ENCODE data around the gene SLC22A17. TPM values are rescaled to one million over a fixed set of nuclear protein-coding genes. Genes with fewer than 3 reads are reported as not detected.

SLC22A17 gene
- total RNA-seq, 2 experiments from 2014 or later = not detected

DNA sequence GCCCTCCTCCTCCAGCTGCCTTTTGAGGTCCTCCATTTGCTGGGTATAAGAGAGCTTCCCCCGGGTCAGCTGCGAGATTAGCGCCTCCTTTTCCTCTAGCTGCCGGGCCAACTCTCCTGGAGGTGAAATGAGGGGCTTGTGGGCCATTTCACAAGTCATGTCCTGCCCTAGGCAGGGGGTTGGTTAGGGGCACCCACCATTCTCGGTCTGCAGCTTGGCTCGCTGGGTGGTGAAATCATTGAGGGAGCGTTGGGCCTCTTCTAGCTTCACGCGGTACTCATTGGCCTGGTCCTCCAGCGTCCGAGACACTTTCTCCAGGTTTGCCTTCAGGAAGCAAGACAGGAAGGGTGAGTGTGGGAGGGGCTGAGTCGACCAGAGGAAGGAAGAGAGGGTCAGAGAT, 36.7 kb upstream of the SLC22A17 start:
- no peak for TF ChIP-seq CTCF (conservative IDR thresholded peaks at IDR 0.05; ENCODE audit: low read length)
- TF ChIP-seq EZH2phosphoT487 (IDR thresholded peaks at IDR 0.05; ENCODE audit: borderline replicate concordance, low read depth, low read length) = no peak
- H3K79me2 ChIP-seq (ENCODE audit: insufficient read depth, low read depth, low read length) = no peaks in the 10 kb centered on the region
- H3K4me3 ChIP-seq (ENCODE audit: low read depth, low read length, poor library complexity, severe bottlenecking) = no peak overlapping the region
- H3K36me3 ChIP-seq (ENCODE audit: insufficient read depth, low read length) = no peaks in the 10 kb centered on the region
- DNase-seq (ENCODE audit: low spot score) = no peak
- no TSS peak for BruUV-seq (replicated peaks)
- H3K9me2 ChIP-seq (ENCODE audit: insufficient read depth, low read length) = no peaks in the 10 kb centered on the region
- intact Hi-C loops (cut with micrococcal nuclease; ENCODE audit: unreplicated experiment) = no loop called here
- H3K27ac ChIP-seq (ENCODE audit: low read depth, low read length, poor library complexity, severe bottlenecking) = no peak overlapping the region
- no peak overlapping the region for H3K4me2 ChIP-seq (ENCODE audit: low read length)
- H4K20me1 ChIP-seq (ENCODE audit: insufficient read depth, low read length) = no peaks in the 10 kb centered on the region
- no peaks in the 10 kb centered on the region for H3K4me1 ChIP-seq (ENCODE audit: insufficient read depth, low read length, poor library complexity, severe bottlenecking)
- POLR2A ChIA-PET = interaction anchor here (0.7 kb wide), 1 partner anchor 693 kb away, joined by 3 read pairs; no protein-coding TSS in a partner anchor
- no peaks in the 10 kb centered on the region for H3K9me3 ChIP-seq (ENCODE audit: low read length)
- H2AFZ ChIP-seq (ENCODE audit: low read length) = no peak overlapping the region
- CTCF ChIA-PET (ENCODE audit: unreplicated experiment) = no interaction called here

GRCh38 chr14:23388996-23389395, 36.3 kb upstream of the SLC22A17 start:
- Histone ChIP-seq H3K36me3 (ENCODE audit: insufficient read depth, low read length) (no peaks in the 10 kb centered on the region), H3K4me3 (ENCODE audit: low read depth, low read length, poor library complexity, severe bottlenecking) (no peak overlapping the region), H2AFZ (ENCODE audit: low read length) (no peak overlapping the region), H4K20me1 (ENCODE audit: insufficient read depth, low read length) (no peaks in the 10 kb centered on the region), H3K9me2 (ENCODE audit: insufficient read depth, low read length) (no peaks in the 10 kb centered on the region), H3K4me2 (ENCODE audit: low read length) (no peak overlapping the region), H3K79me2 (ENCODE audit: insufficient read depth, low read depth, low read length) (no peaks in the 10 kb centered on the region), H3K4me1 (ENCODE audit: insufficient read depth, low read length, poor library complexity, severe bottlenecking) (no peaks in the 10 kb centered on the region), H3K27ac (ENCODE audit: low read depth, low read length, poor library complexity, severe bottlenecking) (no peak overlapping the region), H3K9me3 (ENCODE audit: low read length) (no peaks in the 10 kb centered on the region)
- intact Hi-C loops (cut with micrococcal nuclease; ENCODE audit: unreplicated experiment) = no loop called here
- no peak for DNase-seq (ENCODE audit: low spot score)
- TF ChIP-seq EZH2phosphoT487 (IDR thresholded peaks at IDR 0.05; ENCODE audit: borderline replicate concordance, low read depth, low read length) = no peak
- no peak for TF ChIP-seq CTCF (conservative IDR thresholded peaks at IDR 0.05; ENCODE audit: low read length)
- BruUV-seq (replicated peaks) = no TSS peak
- ChIA-PET POLR2A (interaction anchor here (0.7 kb wide), 1 partner anchor 694 kb away, joined by 3 read pairs; no protein-coding TSS in a partner anchor), CTCF (ENCODE audit: unreplicated experiment) (no interaction called here)

DNA sequence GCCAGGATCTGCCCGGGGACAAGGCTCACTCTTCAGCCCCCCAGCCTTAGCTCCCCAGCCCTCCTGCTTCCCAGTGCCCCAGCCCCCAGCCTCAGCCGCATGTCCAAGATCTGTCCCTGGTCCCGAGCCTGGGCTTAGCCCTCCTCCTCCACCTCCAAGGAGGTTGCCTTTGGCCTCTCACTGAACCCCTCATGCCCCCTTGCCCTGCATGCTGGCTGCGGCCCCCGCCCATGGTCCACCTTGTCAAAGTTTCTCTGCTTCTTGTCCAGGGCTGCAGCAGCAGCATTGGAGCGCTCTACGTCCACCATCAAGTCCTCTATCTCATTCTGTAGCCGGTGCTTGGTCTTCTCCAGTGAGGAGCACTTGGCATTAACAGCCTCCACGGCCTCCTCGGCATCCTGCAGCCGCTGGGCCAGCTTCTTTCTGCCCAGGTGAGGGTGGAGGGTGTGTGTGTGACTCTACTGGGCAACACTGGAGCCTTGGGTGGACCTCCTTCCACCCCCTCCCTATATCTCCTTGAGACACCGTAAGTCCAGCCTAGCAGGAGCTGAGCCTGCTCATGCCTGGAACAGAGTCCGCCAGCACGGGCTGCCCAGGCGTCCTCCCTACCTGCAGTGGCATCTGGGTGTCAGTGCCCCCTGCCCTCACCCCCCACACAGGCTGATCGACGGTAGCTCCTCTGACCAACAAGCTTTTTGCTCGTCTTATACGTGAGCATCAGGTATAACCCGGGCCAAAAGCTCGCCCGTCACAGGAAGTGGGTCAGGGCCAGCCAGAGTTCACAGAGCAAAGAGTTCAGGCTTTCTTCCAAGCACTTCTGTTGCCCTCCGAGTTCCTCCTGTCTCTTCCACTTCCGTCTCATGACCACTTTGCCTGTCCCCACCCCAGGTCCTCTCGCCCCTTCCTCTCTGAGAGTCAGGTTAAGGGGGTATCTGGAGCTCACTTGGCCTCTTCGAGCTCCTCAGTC, 35.5 kb upstream of the SLC22A17 start:
- Histone ChIP-seq H3K9me2 (ENCODE audit: insufficient read depth, low read length) (no peaks in the 10 kb centered on the region), H3K79me2 (ENCODE audit: insufficient read depth, low read depth, low read length) (no peaks in the 10 kb centered on the region), H3K4me1 (ENCODE audit: insufficient read depth, low read length, poor library complexity, severe bottlenecking) (no peaks in the 10 kb centered on the region), H3K4me3 (ENCODE audit: low read depth, low read length, poor library complexity, severe bottlenecking) (no peak overlapping the region), H3K36me3 (ENCODE audit: insufficient read depth, low read length) (no peaks in the 10 kb centered on the region), H3K27ac (ENCODE audit: low read depth, low read length, poor library complexity, severe bottlenecking) (no peak overlapping the region), H3K4me2 (ENCODE audit: low read length) (no peak overlapping the region), H3K9me3 (ENCODE audit: low read length) (no peaks in the 10 kb centered on the region), H4K20me1 (ENCODE audit: insufficient read depth, low read length) (no peaks in the 10 kb centered on the region), H2AFZ (ENCODE audit: low read length) (no peak overlapping the region)
- intact Hi-C loops (cut with micrococcal nuclease; ENCODE audit: unreplicated experiment) = no loop called here
- ChIA-PET POLR2A (interaction anchor here (0.6 kb wide), 1 partner anchor 11 kb away, joined by 3 read pairs; the partner anchor contains the start of gene CMTM5), CTCF (ENCODE audit: unreplicated experiment) (interaction anchor here (0.6 kb wide), 1 partner anchor 19 kb away, joined by 3 read pairs; no protein-coding TSS in a partner anchor)
- DNase-seq (ENCODE audit: low spot score) = no peak
- no TSS peak for BruUV-seq (replicated peaks)
- TF ChIP-seq EZH2phosphoT487 (IDR thresholded peaks at IDR 0.05; ENCODE audit: borderline replicate concordance, low read depth, low read length) (no peak), CTCF (conservative IDR thresholded peaks at IDR 0.05; ENCODE audit: low read length) (no peak)

Data from OCI-LY7 (cell line).